GM12874 (cell line): ENCODE results near the gene TTN.

Source experiments
- CTCF ChIP-seq: IDR thresholded peaks from 2 replicates; pipeline ENCODE4 v1.5.1; 2011; ENCODE audit warnings: low read depth, mild to moderate bottlenecking, control low read depth, low read length, moderate library complexity; ENCODE audit not compliant: insufficient read depth

The TTN gene

GRCh38 chr2:178722296-178722695, 84.9 kb downstream of the TTN start:
- no peak for TF ChIP-seq CTCF

DNA sequence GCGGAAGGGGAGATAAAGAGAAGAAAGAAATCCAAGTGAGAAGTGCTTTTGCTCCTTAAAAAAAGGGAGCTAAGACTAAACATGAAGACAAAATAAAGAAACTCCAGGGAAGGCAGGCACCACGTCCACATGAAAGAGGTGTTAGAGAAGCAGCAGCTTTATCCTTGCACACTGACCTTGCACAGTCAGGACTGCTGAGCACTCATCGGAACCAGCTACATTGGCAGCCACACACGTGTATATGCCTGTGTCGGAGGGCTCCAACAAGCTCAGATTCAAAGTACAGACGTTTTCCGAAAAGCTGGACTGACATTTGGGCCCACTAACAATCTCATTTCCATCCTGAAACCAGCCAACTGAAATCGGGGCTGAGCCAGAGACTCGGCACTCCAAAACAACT, 88.2 kb downstream of the TTN start:
- no peak for TF ChIP-seq CTCF

GRCh38 chr2:178718283-178718682, 88.9 kb downstream of the TTN start:
- TF ChIP-seq CTCF = no peak

GRCh38 chr2:178716394-178716793, 90.8 kb downstream of the TTN start:
- no peak for TF ChIP-seq CTCF

- TF ChIP-seq CTCF = no peak
Observed at GRCh38 chr2:178715366-178715765, 91.9 kb downstream of the TTN start.

DNA sequence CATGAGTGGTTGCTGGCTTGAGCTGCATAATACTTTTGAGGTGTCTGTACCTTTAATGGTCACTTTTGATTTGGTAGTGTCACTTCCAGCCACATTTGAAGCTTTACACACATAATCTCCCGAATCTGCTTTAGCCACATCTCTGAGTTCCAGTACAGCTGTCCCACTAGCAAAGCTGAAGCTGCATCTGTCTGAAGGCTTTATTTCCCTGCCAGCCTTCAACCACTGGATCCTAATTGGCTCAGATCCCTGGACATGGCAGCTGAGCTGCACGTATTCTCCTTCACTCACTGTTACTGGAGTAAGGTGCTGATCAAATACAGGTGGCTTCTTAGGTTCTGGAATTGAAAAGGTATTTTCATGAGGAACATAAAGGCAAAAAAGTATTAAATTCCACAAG, 99.7 kb downstream of the TTN start:
- no peak for TF ChIP-seq CTCF

GRCh38 chr2:178704876-178705275, 102.3 kb downstream of the TTN start:
- no peak for TF ChIP-seq CTCF

GRCh38 chr2:178702361-178702760, 104.9 kb downstream of the TTN start:
- TF ChIP-seq CTCF = no peak
